H54 (cell line): Measurements from ENCODE around the gene SLC5A10.
"Not testable (repeated sequence)": the region's sequence is repeated elsewhere in the genome, so short reads cannot be mapped to it uniquely, and the experiment has no call there.

ENCODE experiments used
- DNase-seq: peaks from one replicate; pipeline ENCODE4 v3.0.0; 2011; ENCODE audit warnings: low spot score, mixed read lengths; ENCODE audit not compliant: insufficient read length
- FAIRE-seq: peaks from 3 replicates; lab custom pipeline; 2011; peaks lifted over from hg19 to GRCh38; lab: Jason Lieb, UNC
- POLR2A ChIP-seq: IDR thresholded peaks from 2 replicates; pipeline ENCODE4 v1.6.1; 2011; ENCODE audit warnings: low read depth, mild to moderate bottlenecking, low read length

Gene SLC5A10

DNA sequence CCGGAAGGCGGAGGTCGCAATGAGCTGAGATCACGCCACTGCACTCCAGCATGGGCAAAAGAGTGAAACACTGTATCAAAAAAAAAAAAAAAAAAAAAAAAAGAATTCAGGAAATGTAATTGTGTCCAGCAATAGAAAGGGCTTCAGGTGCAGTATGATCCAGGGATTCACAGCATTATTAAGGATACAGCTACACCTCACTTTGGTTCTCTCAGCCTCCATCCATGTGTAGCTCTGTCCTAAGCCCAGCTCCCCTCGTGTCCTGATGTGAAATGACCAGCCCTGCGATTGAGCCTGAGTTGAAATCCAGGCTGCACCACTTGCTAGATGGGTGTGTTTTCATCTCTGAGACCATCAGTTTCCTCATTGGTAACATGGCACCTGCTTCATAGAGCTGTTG is 3.0 kb downstream of the SLC5A10 start:
- FAIRE-seq (no peak), DNase-seq (no peak)
- no peak for TF ChIP-seq POLR2A

DNA sequence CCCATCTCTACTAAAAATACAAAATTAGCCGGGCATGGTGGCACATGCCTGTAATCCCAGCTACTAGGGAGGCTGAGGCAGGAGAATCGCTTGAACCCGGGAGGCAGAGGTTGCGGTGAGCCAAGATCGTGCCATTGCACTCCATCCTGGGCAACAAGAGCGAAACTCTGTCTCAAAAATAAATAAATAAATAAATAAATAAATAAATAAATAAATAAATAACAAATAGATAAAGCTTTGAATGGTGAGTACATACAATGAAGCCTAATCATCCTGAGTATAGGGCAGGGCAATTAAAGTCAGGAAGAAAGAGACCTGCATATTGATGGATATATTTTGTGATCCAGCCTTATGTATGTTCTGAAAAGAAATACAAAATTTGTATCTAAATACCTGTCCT is 4.1 kb downstream of the SLC5A10 start:
- not testable (repeated sequence) for FAIRE-seq, DNase-seq

GRCh38 chr17:18956581-18956980 is 4.6 kb downstream of the SLC5A10 start:
- FAIRE-seq (no peak), DNase-seq (no peak)
- TF ChIP-seq POLR2A, result no peak

DNA sequence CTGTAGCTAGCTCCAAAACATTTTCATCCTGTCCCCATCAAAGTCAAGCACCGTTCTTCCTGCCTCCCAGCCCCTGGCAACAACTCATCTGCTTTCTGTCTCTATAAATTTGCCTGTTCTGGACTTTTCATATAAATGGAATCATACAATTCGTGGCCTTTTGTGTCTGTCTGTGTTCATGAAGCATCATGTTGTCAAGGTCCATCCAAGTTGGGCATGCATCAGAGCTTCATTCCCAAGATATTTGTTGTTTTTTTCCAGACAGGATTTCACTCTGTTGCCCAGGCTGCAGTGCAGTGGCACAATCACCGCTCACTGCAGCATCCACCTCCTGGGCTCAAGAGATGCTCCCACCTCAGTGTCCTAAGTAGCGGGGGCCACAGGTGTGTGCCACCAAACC is 5.9 kb downstream of the SLC5A10 start:
- no peak for FAIRE-seq
- TF ChIP-seq POLR2A, result no peak
- no peak for DNase-seq

DNA sequence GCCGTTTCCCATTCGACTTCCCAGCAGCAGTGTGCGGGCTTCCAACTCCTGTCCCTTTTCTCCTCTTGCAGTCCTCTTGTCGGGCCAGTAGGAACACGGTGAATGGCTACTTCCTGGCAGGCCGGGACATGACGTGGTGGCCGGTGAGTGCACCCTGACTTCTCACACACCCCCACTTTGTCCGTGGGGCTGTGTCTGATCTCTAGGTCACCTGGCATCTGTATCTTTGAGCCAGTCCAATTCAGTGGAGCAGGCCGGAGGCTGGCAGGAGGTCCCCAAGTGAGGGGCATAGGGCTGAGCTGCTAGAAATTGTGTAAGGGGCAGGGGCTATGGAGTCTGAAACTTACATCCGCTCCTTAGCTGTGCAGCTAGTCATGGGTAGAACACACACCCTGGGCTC is 6.6 kb downstream of the SLC5A10 start:
- no peak for TF ChIP-seq POLR2A
- no peak for DNase-seq
- FAIRE-seq, result no peak

DNA sequence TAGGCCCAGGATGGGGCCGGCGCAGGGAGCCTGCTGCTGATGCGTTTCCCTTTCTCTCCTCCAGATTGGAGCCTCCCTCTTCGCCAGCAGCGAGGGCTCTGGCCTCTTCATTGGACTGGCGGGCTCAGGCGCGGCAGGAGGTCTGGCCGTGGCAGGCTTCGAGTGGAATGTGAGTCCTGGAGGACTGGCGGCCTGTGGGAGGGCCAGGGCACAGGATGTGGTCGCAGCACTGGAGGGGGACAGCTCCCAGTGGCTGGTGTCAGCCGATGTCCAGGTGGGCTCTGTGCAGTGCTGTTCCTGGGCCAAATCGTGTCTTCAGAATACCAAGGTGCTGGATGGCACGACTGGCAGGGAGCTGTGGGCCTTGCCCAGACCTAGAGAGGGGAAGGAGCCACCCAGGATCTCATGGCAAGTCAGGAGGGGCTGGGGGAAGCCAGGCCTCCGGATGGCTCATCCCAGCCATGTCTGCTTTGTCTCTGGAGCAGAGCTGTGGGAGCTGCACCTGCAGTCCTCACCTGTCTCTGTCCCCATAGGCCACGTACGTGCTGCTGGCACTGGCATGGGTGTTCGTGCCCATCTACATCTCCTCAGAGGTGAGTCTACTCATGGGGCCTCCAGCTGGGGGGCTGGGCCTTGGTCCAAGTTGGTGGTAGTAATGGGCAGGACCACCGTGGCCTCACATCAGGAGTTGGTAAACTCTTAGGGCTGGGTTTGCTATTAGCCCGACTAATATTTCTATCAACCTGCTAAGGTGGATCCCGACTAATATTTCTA is 7.3 kb downstream of the SLC5A10 start:
- FAIRE-seq, result no peak
- no peak for TF ChIP-seq POLR2A
- DNase-seq, result no peak

DNA sequence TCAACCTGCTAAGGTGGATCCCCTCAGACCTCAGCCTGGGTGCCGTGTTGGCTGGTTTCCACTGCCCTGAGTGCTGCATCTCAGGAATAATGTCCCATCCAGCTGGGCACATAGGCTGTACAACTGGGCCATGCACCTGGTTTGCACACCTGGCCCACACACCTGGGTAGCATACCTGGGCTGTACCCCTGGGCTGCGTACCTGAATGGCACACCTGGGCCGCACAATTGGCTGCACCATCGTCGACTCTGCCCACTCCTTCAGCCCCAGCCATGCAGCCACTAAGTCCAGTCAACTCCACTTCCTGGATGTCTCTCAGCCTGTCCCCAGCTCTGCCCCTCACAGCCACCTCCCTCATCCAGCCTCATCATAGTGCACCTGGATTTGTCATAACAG is 7.9 kb downstream of the SLC5A10 start:
- TF ChIP-seq POLR2A, result no peak
- FAIRE-seq (no peak), DNase-seq (no peak)

DNA sequence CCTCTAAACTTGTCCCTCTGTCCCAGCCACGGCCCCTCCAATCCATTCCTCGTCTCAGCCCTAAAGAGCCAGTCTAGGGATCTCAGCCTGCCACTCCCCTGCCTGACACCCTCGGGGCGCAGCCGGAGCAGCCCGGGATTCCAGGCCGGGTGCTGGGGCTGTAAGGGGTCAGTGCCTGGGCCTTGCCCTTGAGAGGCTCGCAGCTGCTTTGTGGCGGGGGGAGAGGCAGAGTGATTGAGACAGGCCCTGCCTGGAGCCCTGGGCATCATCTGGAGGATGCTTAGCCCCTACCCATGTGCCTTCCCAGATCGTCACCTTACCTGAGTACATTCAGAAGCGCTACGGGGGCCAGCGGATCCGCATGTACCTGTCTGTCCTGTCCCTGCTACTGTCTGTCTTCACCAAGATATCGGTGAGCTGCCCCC is 8.3 kb downstream of the SLC5A10 start:
- no peak for FAIRE-seq
- no peak for TF ChIP-seq POLR2A
- no peak for DNase-seq

DNA sequence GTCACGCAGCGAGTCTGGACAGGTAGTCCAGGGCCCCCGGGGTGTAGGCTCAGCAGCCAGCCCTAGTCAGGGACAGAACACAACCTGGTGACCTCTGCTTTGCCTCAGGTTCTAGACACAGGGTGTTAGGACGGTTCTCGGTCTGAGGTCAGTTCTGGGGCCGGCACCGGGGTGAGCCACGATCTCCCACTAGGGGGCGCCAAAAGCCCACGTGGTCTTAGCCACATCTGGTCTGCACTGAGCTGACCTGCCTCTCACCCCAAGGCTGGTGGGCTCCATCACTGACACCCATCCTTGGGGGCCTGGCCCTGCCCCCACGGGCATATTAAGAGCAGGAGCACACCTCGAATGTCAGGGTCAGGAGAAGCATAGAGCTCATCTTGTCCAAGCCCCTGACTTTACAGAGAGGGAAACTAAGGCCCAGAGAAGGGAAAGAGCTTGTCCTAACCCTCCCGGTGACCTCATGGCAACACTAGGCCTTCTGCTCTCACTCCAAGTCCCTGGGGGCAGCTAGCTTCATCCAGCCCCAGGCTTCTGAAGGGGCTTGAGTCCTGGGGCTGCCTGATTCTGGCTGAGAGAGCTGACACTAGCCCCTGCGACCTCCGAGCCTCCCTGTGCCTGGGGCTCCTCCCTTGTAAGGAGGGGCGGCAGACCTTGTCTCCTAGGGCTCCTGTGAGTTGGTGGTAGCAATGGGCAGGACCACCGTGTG is 9.0 kb downstream of the SLC5A10 start:
- FAIRE-seq, result no peak
- no peak for TF ChIP-seq POLR2A
- DNase-seq, result peak; percentile 79

GRCh38 chr17:18961634-18962493 is 9.9 kb downstream of the SLC5A10 start:
- TF ChIP-seq POLR2A, result no peak
- DNase-seq (no peak), FAIRE-seq (no peak)

DNA sequence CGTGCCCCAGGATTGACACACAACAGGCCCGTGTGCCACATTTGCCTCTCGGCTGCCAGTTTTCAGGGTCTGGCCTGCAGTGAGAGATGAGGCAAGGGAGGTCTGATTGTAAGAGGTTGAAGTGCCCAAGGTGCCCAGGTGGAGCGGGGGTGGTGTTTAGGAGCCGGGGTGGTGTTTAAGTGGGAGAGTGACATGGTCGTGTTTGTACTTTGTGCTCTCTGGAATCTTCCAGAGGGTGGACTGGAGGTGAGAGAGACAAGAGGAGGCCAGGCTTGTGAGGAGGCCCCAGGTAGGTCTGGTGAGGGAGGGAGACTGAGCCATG is 10.5 kb downstream of the SLC5A10 start:
- DNase-seq (no peak), FAIRE-seq (no peak)
- TF ChIP-seq POLR2A, result no peak

- peak; percentile 51 for DNase-seq
- no peak for TF ChIP-seq POLR2A
- no peak for FAIRE-seq
These were observed 11.4 kb downstream of the SLC5A10 start for GRCh38 chr17:18963126-18964017.

GRCh38 chr17:18964018-18964351 is 12.0 kb downstream of the SLC5A10 start:
- no peak for TF ChIP-seq POLR2A
- DNase-seq, result no peak
- FAIRE-seq, result no peak

- no peak for TF ChIP-seq POLR2A
- DNase-seq, result no peak
- FAIRE-seq, result no peak
These were observed 12.6 kb downstream of the SLC5A10 start for GRCh38 chr17:18964550-18964949.
